HG03354 (cell line): ENCODE data around the gene OR5F1.

Experiments used
- ATAC-seq: cut with Tn5 transposase; IDR thresholded peaks from one replicate; pipeline ENCODE4 v1.9.1; 2021; ENCODE audit warnings: mild to moderate bottlenecking; ENCODE audit not compliant: unreplicated experiment, poor library complexity, severe bottlenecking

OR5F1 gene

DNA sequence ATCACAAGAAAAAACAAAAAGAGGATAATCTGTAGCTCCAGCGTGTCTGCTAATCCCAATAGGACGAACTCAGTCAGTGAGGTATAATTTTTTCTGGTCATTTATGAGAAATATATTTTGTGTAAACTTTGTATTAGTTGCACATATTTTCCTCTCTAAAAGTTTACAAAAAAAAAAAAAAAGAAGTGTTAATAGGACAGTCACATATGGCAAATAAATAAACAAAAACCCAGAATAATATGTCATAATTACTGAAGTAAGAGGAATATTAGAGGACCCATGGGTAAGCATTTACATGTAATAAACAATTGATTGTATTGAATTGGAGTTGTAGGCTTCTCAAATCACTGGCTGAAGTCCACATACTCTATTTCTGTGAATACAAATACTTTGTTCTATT is at the start of gene OR5F1:
OR5F1 (minus strand) TSS at position 101 of the 400 bp plus-strand sequence; CDS start at position 101, 0 bp downstream.
- ATAC-seq, result no peak

DNA sequence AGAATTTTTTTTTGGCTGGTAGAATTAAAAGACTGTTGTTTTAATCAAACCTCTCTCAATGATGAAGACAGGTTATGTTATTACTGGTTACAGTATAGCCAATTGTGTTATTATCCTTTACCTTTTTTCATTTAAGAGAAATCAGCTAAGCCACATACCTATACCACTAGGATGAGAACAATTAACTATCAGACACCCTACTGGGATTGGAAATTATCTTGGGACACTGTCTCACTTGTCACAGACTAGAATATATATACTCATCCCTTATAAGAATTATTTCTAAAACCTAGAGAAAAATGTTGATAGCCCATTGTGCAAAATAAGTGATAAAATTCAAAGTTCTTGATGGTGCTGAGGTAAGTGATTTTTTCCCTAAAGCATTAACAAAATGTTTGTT is 32.9 kb upstream of the OR5F1 start, which contains the start of gene OR5AS1:
OR5AS1 (plus strand) TSS at position 301 of the 400 bp plus-strand sequence. CDS start 2,765 bp downstream, outside the sequence.
- ATAC-seq, result no peak

DNA sequence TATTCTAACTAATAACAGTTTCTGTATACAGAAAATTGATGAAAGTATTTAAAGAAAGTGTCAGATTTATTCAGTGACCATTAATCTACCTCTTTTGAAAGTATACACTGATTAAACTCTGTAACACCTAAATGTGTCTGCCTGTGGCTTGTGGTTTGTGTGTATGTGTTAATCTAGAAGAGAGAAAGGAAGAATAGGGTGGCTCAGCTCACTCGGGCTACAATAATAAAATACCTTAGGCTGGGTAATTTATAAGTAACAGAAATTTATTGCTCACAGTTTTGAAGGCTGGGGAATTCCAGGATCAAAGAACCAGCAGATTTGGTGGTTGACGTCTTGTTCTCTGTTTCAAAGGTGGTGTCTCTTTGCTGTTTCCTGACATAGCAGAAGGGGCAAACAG is 19.4 kb upstream of the OR5F1 start:
- ATAC-seq, result no peak

DNA sequence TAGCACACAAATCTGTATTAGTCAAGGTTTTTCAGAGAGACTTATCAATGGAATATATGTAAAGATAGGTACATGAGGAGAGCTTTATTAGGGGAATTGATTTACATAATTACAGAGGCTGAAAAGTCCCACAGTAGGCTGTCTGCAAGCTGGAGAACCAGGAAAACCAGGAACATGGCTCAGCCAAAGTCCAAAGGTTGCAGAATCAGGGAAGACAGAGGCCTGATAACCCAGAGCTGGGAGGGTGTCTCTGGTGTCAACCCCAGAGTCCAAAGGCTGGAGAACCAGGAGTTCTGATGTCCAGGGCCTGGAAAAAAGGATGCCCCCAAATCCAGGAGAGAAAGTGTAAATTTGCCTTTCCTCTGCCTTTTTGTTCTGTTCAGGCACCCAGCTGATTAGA is 16.3 kb upstream of the OR5F1 start:
- ATAC-seq, result no peak

DNA sequence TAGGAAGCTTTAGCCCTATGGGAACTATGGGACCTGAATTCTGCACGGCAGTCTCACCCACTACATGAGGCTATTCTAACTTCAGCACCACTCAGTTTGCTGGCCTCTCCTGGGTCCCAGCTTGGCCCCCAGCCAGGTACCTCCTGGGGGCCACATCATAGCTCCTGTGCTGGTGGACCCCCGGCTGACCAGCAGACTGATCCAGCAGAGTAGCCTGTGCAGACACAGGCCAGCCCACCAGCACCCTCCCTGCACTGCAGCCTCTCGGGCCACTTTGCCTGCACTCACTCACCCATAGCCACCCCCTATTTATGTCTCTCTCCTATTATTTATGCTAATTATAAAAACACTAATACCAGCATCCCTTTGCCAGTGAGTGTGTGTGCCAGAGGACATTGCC is 23.5 kb downstream of the OR5F1 start:
- ATAC-seq, result no peak

DNA sequence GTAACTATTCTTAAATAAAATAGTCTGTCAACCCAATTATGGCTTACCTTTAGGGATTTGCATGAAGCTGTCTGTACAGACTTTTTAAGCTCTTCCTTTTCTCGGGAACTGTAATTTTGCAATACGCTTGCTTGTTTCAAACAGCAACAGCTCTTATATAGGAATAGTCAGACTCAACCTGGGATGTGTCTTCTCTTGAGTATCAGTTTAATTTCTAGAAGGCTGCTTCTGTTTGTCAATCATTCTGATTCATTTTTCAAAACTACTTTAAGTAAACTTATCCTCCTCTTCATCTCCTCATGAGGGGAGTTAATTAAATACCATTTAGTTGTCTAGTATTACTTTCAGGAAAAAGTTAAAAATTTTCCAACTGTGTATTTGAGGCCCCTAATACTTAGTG is 24.6 kb downstream of the OR5F1 start, which contains the start of gene OR10AG1:
OR10AG1 (minus strand) TSS at position 101 of the 400 bp plus-strand sequence; CDS start at position 63, 38 bp downstream.
- no peak for ATAC-seq

DNA sequence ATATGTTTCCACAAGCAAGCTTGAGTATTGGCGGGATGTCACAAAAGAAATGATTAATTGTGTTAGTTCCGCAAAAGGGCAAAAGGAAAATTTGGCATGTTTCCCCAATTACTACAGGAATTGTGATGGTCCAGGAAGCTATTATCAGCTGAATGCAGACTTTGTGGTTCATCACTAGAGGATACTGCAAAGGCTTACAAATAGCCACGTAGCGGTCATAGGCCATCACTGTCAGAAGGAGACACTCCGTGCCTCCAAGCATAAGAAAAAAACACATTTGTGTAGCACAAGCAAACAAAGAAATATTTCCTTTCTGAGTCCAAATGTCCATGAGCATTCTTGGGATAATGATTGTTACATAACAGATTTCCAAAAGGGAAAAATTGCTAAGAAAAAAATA is 26.5 kb downstream of the OR5F1 start:
- ATAC-seq, result no peak

DNA sequence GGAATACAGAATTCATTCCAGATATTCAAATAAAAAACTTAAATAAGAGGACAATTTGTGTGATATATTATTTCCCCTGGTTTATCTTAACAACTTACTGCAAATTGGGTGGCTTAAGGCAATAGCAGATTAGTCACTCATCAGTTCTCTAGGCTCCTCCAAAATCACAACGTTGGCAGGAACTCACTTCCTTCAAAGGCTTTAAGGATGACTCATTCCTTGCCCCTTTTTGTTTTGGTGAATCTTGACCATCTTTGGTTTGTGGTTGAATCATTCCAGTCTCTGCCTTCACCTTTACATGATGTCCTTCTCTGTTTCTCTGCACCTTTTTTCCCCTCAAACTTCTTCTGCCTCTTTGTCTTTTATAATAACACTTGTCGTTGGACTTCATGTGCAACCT is 28.0 kb downstream of the OR5F1 start:
- no peak for ATAC-seq

DNA sequence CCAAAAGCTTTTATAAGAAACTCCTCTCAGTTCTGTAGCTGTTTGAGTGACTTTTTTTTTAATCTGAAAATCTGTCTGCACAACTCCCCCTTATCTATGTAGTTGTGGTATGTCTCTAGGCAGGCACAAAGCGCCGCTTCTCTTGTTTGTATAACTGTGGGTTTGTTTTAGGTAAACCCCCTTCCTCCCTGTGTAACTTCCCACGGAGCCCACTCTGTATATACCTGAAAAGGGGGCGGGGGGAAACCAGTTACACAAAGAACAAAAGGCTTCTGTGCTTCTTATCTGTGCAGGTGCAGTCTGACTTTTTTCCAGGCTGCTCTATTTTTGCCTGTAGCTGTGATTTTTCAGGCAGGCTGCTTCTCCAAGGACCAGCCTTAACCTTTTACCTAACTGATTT is 37.9 kb downstream of the OR5F1 start:
- ATAC-seq, result no peak

DNA sequence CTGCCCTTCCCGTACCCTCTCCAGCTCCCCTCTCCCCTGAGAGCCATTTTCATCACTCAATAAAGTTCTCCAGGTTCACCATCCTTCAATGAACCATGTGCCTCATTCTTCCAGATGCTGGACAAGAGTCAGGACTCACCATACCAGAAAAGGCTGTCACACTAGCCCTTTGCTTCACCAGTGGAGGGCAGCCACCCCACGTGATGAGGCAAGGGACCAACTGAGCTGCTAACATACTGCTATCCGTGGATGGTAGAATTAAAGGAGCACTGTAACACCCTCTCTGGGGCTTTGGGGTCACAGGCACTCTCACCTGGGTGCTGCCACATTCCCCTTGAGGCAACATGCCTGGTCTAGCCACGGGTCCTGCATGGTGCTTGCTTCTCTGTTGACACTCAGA is 45.1 kb downstream of the OR5F1 start:
- ATAC-seq, result no peak
